WTC11 (cell line): ENCODE measurements around the gene FER. TPM values are rescaled to one million over a fixed set of nuclear protein-coding genes. Genes with fewer than 3 reads are reported as not detected.

ENCODE experiments used
- ATAC-seq: fragments of 200-7000 bp; cut with Tn5 transposase; 2 replicates; pipeline ENCODE4 v1.10.0; 2021; ENCODE audit warnings: mild to moderate bottlenecking, moderate library complexity
- CTCF ChIA-PET: fragments of 300-600 bp; sonication (Branson Sonifier 250); formaldehyde crosslinking; loops from one replicate; lab custom pipeline; 2021; ENCODE audit warnings: antibody characterized with exemption; lab: Charles Lee
- POLR2A ChIA-PET: fragments of 350-600 bp; sonication (Branson Sonifier 250); formaldehyde crosslinking; loops from one replicate; lab custom pipeline; 2021; ENCODE audit warnings: antibody characterized with exemption; lab: Charles Lee
- DNase-seq: peaks from one replicate; pipeline ENCODE4 v3.0.0; 2021; ENCODE audit warnings: low spot score
- H3K27ac Mint-ChIP-seq: 2 replicates; pipeline ENCODE4 v1.8.0; 2021; ENCODE audit warnings: mixed read lengths
- H3K27me3 Mint-ChIP-seq: 2 replicates; pipeline ENCODE4 v1.8.0; 2021; ENCODE audit warnings: low read depth, mild to moderate bottlenecking, moderate library complexity, mixed read lengths
- H3K36me3 Mint-ChIP-seq: 2 replicates; pipeline ENCODE4 v1.8.0; 2021; ENCODE audit warnings: mixed read lengths
- H3K4me1 Mint-ChIP-seq: 2 replicates; pipeline ENCODE4 v1.8.0; 2022; ENCODE audit warnings: mixed read lengths
- H3K4me3 Mint-ChIP-seq: 2 replicates; pipeline ENCODE4 v1.8.0; 2021; ENCODE audit warnings: mild to moderate bottlenecking, moderate library complexity, mixed read lengths
- H3K9me3 Mint-ChIP-seq: 2 replicates; pipeline ENCODE4 v1.8.0; 2021; ENCODE audit warnings: mixed read lengths
- ATF6 ChIP-seq: sonication (generic); formaldehyde crosslinking; IDR thresholded peaks from 2 replicates; pipeline ENCODE4 v1.8.1; 2023; ENCODE audit warnings: mild to moderate bottlenecking, missing genetic modification reagents
- EMX1 ChIP-seq: fragments of 250-450 bp; sonication (Bioruptor Pico); IDR thresholded peaks from 2 replicates; pipeline ENCODE4 v1.8.0; 2021; ENCODE audit warnings: mild to moderate bottlenecking
- ERG ChIP-seq: fragments of 250-450 bp; sonication (Bioruptor Pico); IDR thresholded peaks from 2 replicates; pipeline ENCODE4 v1.8.0; 2021; ENCODE audit warnings: mild to moderate bottlenecking
- FOXJ3 ChIP-seq: sonication (generic); formaldehyde crosslinking; IDR thresholded peaks from 2 replicates; pipeline ENCODE4 v1.9.0; 2021; ENCODE audit warnings: missing genetic modification reagents, mild to moderate bottlenecking, borderline replicate concordance
- PRDM15 ChIP-seq: sonication (generic); formaldehyde crosslinking; IDR thresholded peaks from 2 replicates; pipeline ENCODE4 v1.8.0; 2022; ENCODE audit warnings: missing genetic modification reagents
- PREB ChIP-seq: sonication (generic); formaldehyde crosslinking; IDR thresholded peaks from 2 replicates; pipeline ENCODE4 v1.8.1; 2022; ENCODE audit warnings: mild to moderate bottlenecking, missing genetic modification reagents, moderate library complexity, borderline replicate concordance
- RORB ChIP-seq: fragments of 250-450 bp; sonication (Bioruptor Pico); IDR thresholded peaks from 2 replicates; pipeline ENCODE4 v1.9.0; 2021; ENCODE audit warnings: mild to moderate bottlenecking
- SMAD4 ChIP-seq: sonication (generic); formaldehyde crosslinking; IDR thresholded peaks from 2 replicates; pipeline ENCODE4 v1.8.0; 2022; ENCODE audit warnings: mild to moderate bottlenecking, missing genetic modification reagents
- TEAD4 ChIP-seq: sonication (generic); formaldehyde crosslinking; IDR thresholded peaks from 2 replicates; pipeline ENCODE4 v1.8.0; 2022; ENCODE audit warnings: mild to moderate bottlenecking, missing genetic modification reagents
- TP53 ChIP-seq: sonication (generic); formaldehyde crosslinking; IDR thresholded peaks from 2 replicates; pipeline ENCODE4 v1.8.1; 2023; ENCODE audit warnings: mild to moderate bottlenecking, missing genetic modification reagents
- ZNF232 ChIP-seq: sonication (generic); formaldehyde crosslinking; IDR thresholded peaks from 2 replicates; pipeline ENCODE4 v1.8.0; 2022; ENCODE audit warnings: mild to moderate bottlenecking, missing genetic modification reagents
- total RNA-seq: library from RNA; stranded (reverse); gene quantifications from 3 replicates; pipeline ENCODE4 v1.2.3, GENCODE V29; 2021

Gene FER
- total RNA-seq, 1 experiment from 2014 or later, result 13.8 TPM

GRCh38 chr5:109027983-109028607 lies 280.4 kb downstream of the FER start:
- H3K4me1 Mint-ChIP-seq, result no peaks in the 10 kb centered on the region
- H3K36me3 Mint-ChIP-seq, result peaks cover 6% of the 10 kb centered on the region
- ATAC-seq (no peak), DNase-seq (no peak)
- no peak overlapping the region for H3K4me3 Mint-ChIP-seq
- POLR2A ChIA-PET, result no interaction called here
- TF ChIP-seq RORB (CRISPR knock-in tag) (no peak), FOXJ3 (CRISPR knock-in tag) (no peak), ZNF232 (CRISPR knock-in tag) (no peak), EMX1 (CRISPR knock-in tag) (no peak)
- H3K27me3 Mint-ChIP-seq, result no peaks in the 10 kb centered on the region
- H3K9me3 Mint-ChIP-seq, result peaks cover 6% of the 10 kb centered on the region
- no peak overlapping the region for H3K27ac Mint-ChIP-seq
- CTCF ChIA-PET, result no interaction called here

GRCh38 chr5:109028608-109029299 lies 281.1 kb downstream of the FER start:
- ChIA-PET CTCF (interaction anchor here (0.6 kb wide), 1 partner anchor 215 kb away, joined by 3 read pairs; no protein-coding TSS in a partner anchor), POLR2A (no interaction called here)
- no peak overlapping the region for H3K4me3 Mint-ChIP-seq

More at GRCh38 chr5:109028608-109029299, 281.1 kb downstream of the FER start:
- H3K9me3 Mint-ChIP-seq, result peaks cover 6% of the 10 kb centered on the region
- DNase-seq (no peak), ATAC-seq (no peak)
- TF ChIP-seq PREB (CRISPR knock-in tag) (no peak), TEAD4 (CRISPR knock-in tag) (no peak), PRDM15 (CRISPR knock-in tag) (no peak), SMAD4 (CRISPR knock-in tag) (no peak), ERG (CRISPR knock-in tag) (no peak), TP53 (CRISPR knock-in tag) (no peak), ATF6 (CRISPR knock-in tag) (no peak)
- H3K27ac Mint-ChIP-seq, result no peak overlapping the region
- H3K36me3 Mint-ChIP-seq, result peaks cover 6% of the 10 kb centered on the region
- H3K4me1 Mint-ChIP-seq, result no peaks in the 10 kb centered on the region
- no peaks in the 10 kb centered on the region for H3K27me3 Mint-ChIP-seq
